IMR-90 (cell line): ENCODE results near the gene ANKRD55. TPM values are rescaled to one million over a fixed set of nuclear protein-coding genes. Genes with fewer than 3 reads are reported as not detected.
A peak's percentile ranks its signal among the peaks of the same experiment; 100 is the strongest.

Experiments
- ATAC-seq: fragments of 200-7000 bp; cut with Tn5 transposase; 2 replicates; pipeline ENCODE4 v1.9.1; 2020; ENCODE audit warnings: low read depth, mild to moderate bottlenecking, moderate library complexity
- BruUV-seq: library from RNA; stranded (reverse); fragments of 400-500 nt; replicated peaks from 2 replicates; lab custom pipeline; 2021; lab: Mats Ljungman, UMichigan
- CTCF ChIA-PET: fragments of 300-600 bp; formaldehyde crosslinking; extraction: SDS; loops from one replicate; lab custom pipeline; 2021; ENCODE audit warnings: antibody characterized with exemption; lab: Yijun Ruan, JAX
- POLR2A ChIA-PET: fragments of 300-600 bp; sonication (Branson Sonifier 250); formaldehyde crosslinking; loops from one replicate; lab custom pipeline; 2022; ENCODE audit warnings: antibody characterized with exemption; ENCODE audit not compliant: unreplicated experiment; lab: Charles Lee
- DNase-seq: peaks from one replicate; pipeline ENCODE4 v3.0.0; 2013
- H2AFZ ChIP-seq: replicated peaks from 2 replicates; pipeline ENCODE3; 2013; ENCODE audit warnings: low read length, mild to moderate bottlenecking; ENCODE audit not compliant: poor library complexity
- H2AK5ac ChIP-seq: 2 replicates; pipeline ENCODE4 v1.6.1; 2013; ENCODE audit warnings: low read depth, low read length, inconsistent platforms
- H2AK9ac ChIP-seq: replicated peaks from 2 replicates; pipeline ENCODE3; 2013; ENCODE audit warnings: mild to moderate bottlenecking, low read depth, low read length, moderate library complexity; ENCODE audit not compliant: poor library complexity
- H2BK120ac ChIP-seq: 2 replicates; pipeline ENCODE4 v1.6.1; 2013; ENCODE audit warnings: low read depth, low read length, inconsistent platforms
- H2BK15ac ChIP-seq: 3 replicates; pipeline ENCODE4 v1.6.1; 2013; ENCODE audit warnings: low read depth, low read length, inconsistent platforms
- H2BK20ac ChIP-seq: 2 replicates; pipeline ENCODE4 v1.6.1; 2013; ENCODE audit warnings: low read depth, mild to moderate bottlenecking, inconsistent platforms, low read length, moderate library complexity
- H2BK5ac ChIP-seq: 2 replicates; pipeline ENCODE4 v1.6.1; 2013; ENCODE audit warnings: mild to moderate bottlenecking, low read depth, low read length, inconsistent platforms; ENCODE audit not compliant: poor library complexity, severe bottlenecking
- H3K14ac ChIP-seq: replicated peaks from 2 replicates; pipeline ENCODE4 v1.6.1; 2013; ENCODE audit warnings: low read depth, low read length, inconsistent platforms
- H3K18ac ChIP-seq: 2 replicates; pipeline ENCODE4 v1.6.1; 2013; ENCODE audit warnings: low read depth, low read length, control low read depth
- H3K23ac ChIP-seq: 2 replicates; pipeline ENCODE4 v1.6.1; 2013; ENCODE audit warnings: low read depth, low read length, inconsistent platforms
- H3K27ac ChIP-seq: 2 replicates; pipeline ENCODE4 v1.5.1; 2013; ENCODE audit warnings: mild to moderate bottlenecking, control low read depth, low read length; ENCODE audit not compliant: insufficient read depth
- H3K27me3 ChIP-seq: 2 replicates; pipeline ENCODE4 v1.6.1; 2013; ENCODE audit warnings: low read length; ENCODE audit not compliant: control insufficient read depth, insufficient read depth
- H3K36me3 ChIP-seq: 2 replicates; pipeline ENCODE4 v1.6.1; 2013; ENCODE audit warnings: low read length, mixed read lengths; ENCODE audit not compliant: control insufficient read depth, insufficient read depth
- H3K4ac ChIP-seq: 2 replicates; pipeline ENCODE4 v1.6.1; 2013; ENCODE audit warnings: low read depth, low read length, inconsistent platforms
- H3K4me1 ChIP-seq: 2 replicates; pipeline ENCODE4 v1.6.1; 2013; ENCODE audit warnings: low read length, mixed read lengths; ENCODE audit not compliant: control insufficient read depth, insufficient read depth
- H3K4me2 ChIP-seq: 2 replicates; pipeline ENCODE4 v1.6.1; 2013; ENCODE audit warnings: low read depth, mild to moderate bottlenecking, control low read depth, low read length, moderate library complexity
- H3K4me3 ChIP-seq: 2 replicates; pipeline ENCODE4 v1.5.1; 2013; ENCODE audit warnings: low read depth, mild to moderate bottlenecking, control low read depth, low read length, moderate library complexity; ENCODE audit not compliant: insufficient read depth
- H3K56ac ChIP-seq: 2 replicates; pipeline ENCODE4 v1.6.1; 2013; ENCODE audit warnings: low read length, inconsistent platforms; ENCODE audit not compliant: insufficient read depth; ENCODE audit errors: extremely low read depth
- H3K79me1 ChIP-seq, 2 experiments: 2 replicates each; pipeline ENCODE4 v1.6.1; 2013; ENCODE audit warnings: low read length in 2 of 2, inconsistent platforms in 1 of 2, low read depth in 1 of 2
- H3K9ac ChIP-seq: 2 replicates; pipeline ENCODE4 v1.6.1; 2013; ENCODE audit warnings: low read depth, low read length, control low read depth
- H3K9me1 ChIP-seq: 2 replicates; pipeline ENCODE4 v1.6.1; 2013; ENCODE audit warnings: low read length, inconsistent platforms; ENCODE audit not compliant: insufficient read depth
- H3K9me3 ChIP-seq: 2 replicates; pipeline ENCODE4 v1.6.1; 2013; ENCODE audit warnings: low read length; ENCODE audit not compliant: control insufficient read depth, insufficient read depth
- H4K20me1 ChIP-seq: 2 replicates; pipeline ENCODE4 v1.6.1; 2013; ENCODE audit warnings: low read length, inconsistent platforms; ENCODE audit not compliant: insufficient read depth
- H4K5ac ChIP-seq: 2 replicates; pipeline ENCODE4 v1.6.1; 2013; ENCODE audit warnings: mild to moderate bottlenecking, low read depth, low read length, control low read depth
- H4K8ac ChIP-seq, 2 experiments: 2 replicates each; pipeline ENCODE4 v1.6.1; 2013; ENCODE audit warnings: low read depth in 2 of 2, low read length in 2 of 2, control low read depth in 1 of 2, inconsistent platforms in 1 of 2
- H4K91ac ChIP-seq: 2 replicates; pipeline ENCODE4 v1.6.1; 2013; ENCODE audit warnings: low read depth, low read length, inconsistent platforms; ENCODE audit not compliant: insufficient read depth
- BHLHE40 ChIP-seq: fragments of 150-350 bp; IDR thresholded peaks from 2 replicates; pipeline ENCODE4 v1.6.1; 2016; ENCODE audit warnings: mild to moderate bottlenecking, low read depth, low read length
- CHD1 ChIP-seq: IDR thresholded peaks from 2 replicates; pipeline ENCODE4 v1.6.1; 2012; ENCODE audit warnings: low read depth, low read length, improper control_type of control experiment
- MAZ ChIP-seq: IDR thresholded peaks from 2 replicates; pipeline ENCODE4 v1.6.1; 2012; ENCODE audit warnings: low read depth, mild to moderate bottlenecking, low read length, improper control_type of control experiment, moderate library complexity, borderline replicate concordance
- POLR2A ChIP-seq: IDR thresholded peaks from 2 replicates; pipeline ENCODE4 v1.6.1; 2012; ENCODE audit warnings: mild to moderate bottlenecking, low read depth, low read length
- WGBS, 2 experiments: methylation state at CpG; one replicate each; pipeline versions ENCODE4 v1.1.5 to v1.1.7; 2013; ENCODE audit warnings: missing lambda C conversion rate in 2 of 2; ENCODE audit not compliant: insufficient read length in 1 of 2; ENCODE audit errors: extremely low coverage in 2 of 2; 5-methylcytosine and 5-hydroxymethylcytosine counted together
- dilution Hi-C: fragments of 300-500 bp; cut with HindIII; formaldehyde crosslinking; loops from one replicate; pipeline ENCODE4 v1.14.3; 2018; ENCODE audit warnings: low sequenced_read_pairs; ENCODE audit not compliant: unreplicated experiment
- in situ Hi-C: fragments of 300-500 bp; cut with MboI; formaldehyde crosslinking; loops from 3 replicates; pipeline ENCODE4 v1.14.3; 2019; ENCODE audit warnings: low sequenced_read_pairs, inconsistent platforms, mixed read lengths
- intact Hi-C: fragments of 100-400 bp; cut with micrococcal nuclease; formaldehyde crosslinking; loops from 2 replicates; pipeline ENCODE4 v1.10.0; 2022
- polyA plus RNA-seq, 3 experiments: library from polyadenylated mRNA; depleted of rRNA; stranded (reverse); fragments of >200 nt; gene quantifications; 2 replicates each; pipeline ENCODE4 v1.2.3, GENCODE V29; 2012; ENCODE audit warnings: low replicate concordance in 1 of 3
- total RNA-seq: library from RNA; depleted of rRNA; stranded (reverse); fragments of >200 nt; gene quantifications from 2 replicates; pipeline ENCODE4 v1.2.3, GENCODE V29; 2012

ANKRD55 gene
- total and polyA plus RNA-seq, 2 of the 4 experiments (the other 2 are of a cell fraction) = not detected

GRCh38 chr5:56056875-56057274 lies 176.3 kb downstream of the ANKRD55 start:
- ATAC-seq (no peak), DNase-seq (no peak)
- Histone ChIP-seq H2BK5ac (no peak overlapping the region), H3K56ac (no peak overlapping the region), H3K36me3 (no peaks in the 10 kb centered on the region), H2AK9ac (no peak overlapping the region), H3K9me1 (peaks cover 7% of the 10 kb centered on the region), H4K8ac (no peak overlapping the region), H3K4me3 (no peak overlapping the region), H3K79me1 (no peaks in the 10 kb centered on the region), H3K23ac (no peak overlapping the region), H3K4me1 (peaks cover 2% of the 10 kb centered on the region; the same call in 1 of the 2 replicates), H2BK120ac (no peak overlapping the region), H3K27ac (no peak overlapping the region), H2BK20ac (no peak overlapping the region), H3K14ac (no peak overlapping the region), H3K9me3 (no peaks in the 10 kb centered on the region; the same call in 1 of the 2 replicates), H3K18ac (no peak overlapping the region), H4K91ac (no peak overlapping the region), H2AFZ (no peak overlapping the region), H3K4me2 (no peak overlapping the region), H2AK5ac (no peak overlapping the region), H3K27me3 (no peaks in the 10 kb centered on the region), H4K20me1 (no peaks in the 10 kb centered on the region), H4K5ac (no peak overlapping the region), H2BK15ac (peak overlapping the region; percentile 15; the same call in 1 of the 3 replicates), H3K4ac (no peak overlapping the region), H3K9ac (no peak overlapping the region)
- ChIA-PET CTCF (no interaction called here), POLR2A (no interaction called here)
- dilution Hi-C loops = no loop called here
- no peak for TF ChIP-seq POLR2A
- TF ChIP-seq MAZ = no peak
- no peak for TF ChIP-seq BHLHE40
- no peak for TF ChIP-seq CHD1
- no CpG with 5 or more reads among the region's 2 CpGs for WGBS, 2 experiments
- in situ Hi-C loops = no loop called here
- intact Hi-C loops = no loop called here
- BruUV-seq = no TSS peak
